Measurements from ENCODE around the gene ZNF618.

The ZNF618 gene

GRCh38 chr9:113963017-113963620 lies 87.0 kb downstream of the ZNF618 start:
- Histone ChIP-seq H3K36me3 (ENCODE audit: insufficient read depth, low read length) (peaks cover 16% of the 10 kb centered on the region), H2AFZ (ENCODE audit: low read depth, low read length) (no peak overlapping the region), H3K27me3 (ENCODE audit: insufficient read depth, low read length) (no peaks in the 10 kb centered on the region), H3K4me1 (ENCODE audit: insufficient read depth, low read length) (peaks cover 22% of the 10 kb centered on the region), H3K4me3 (ENCODE audit: low read length) (no peak overlapping the region), H3K9me3 (ENCODE audit: low read length) (no peaks in the 10 kb centered on the region)

- Histone ChIP-seq H3K9me3 (ENCODE audit: low read length) (peaks cover 3% of the 10 kb centered on the region), H3K4me1 (ENCODE audit: insufficient read depth, low read length) (peaks cover 22% of the 10 kb centered on the region), H2AFZ (ENCODE audit: low read depth, low read length) (no peak overlapping the region), H3K27me3 (ENCODE audit: insufficient read depth, low read length) (no peaks in the 10 kb centered on the region), H3K4me3 (ENCODE audit: low read length) (no peak overlapping the region), H3K36me3 (ENCODE audit: insufficient read depth, low read length) (peaks cover 14% of the 10 kb centered on the region)
Measured at GRCh38 chr9:113963696-113964494, 87.8 kb downstream of the ZNF618 start.

GRCh38 chr9:113964495-113965170 lies 88.5 kb downstream of the ZNF618 start:
- peaks cover 22% of the 10 kb centered on the region for H3K4me1 ChIP-seq (ENCODE audit: insufficient read depth, low read length)
- peaks cover 10% of the 10 kb centered on the region for H3K9me3 ChIP-seq (ENCODE audit: low read length)
- H3K4me3 ChIP-seq (ENCODE audit: low read length) = no peak overlapping the region
- no peaks in the 10 kb centered on the region for H3K27me3 ChIP-seq (ENCODE audit: insufficient read depth, low read length)
- no peak overlapping the region for H2AFZ ChIP-seq (ENCODE audit: low read depth, low read length)
- peaks cover 17% of the 10 kb centered on the region for H3K36me3 ChIP-seq (ENCODE audit: insufficient read depth, low read length)

- Histone ChIP-seq H3K36me3 (ENCODE audit: insufficient read depth, low read length) (peaks cover 35% of the 10 kb centered on the region), H2AFZ (ENCODE audit: low read depth, low read length) (no peak overlapping the region), H3K4me1 (ENCODE audit: insufficient read depth, low read length) (peaks cover 14% of the 10 kb centered on the region), H3K27me3 (ENCODE audit: insufficient read depth, low read length) (no peaks in the 10 kb centered on the region), H3K9me3 (ENCODE audit: low read length) (peaks cover 13% of the 10 kb centered on the region), H3K4me3 (ENCODE audit: low read length) (no peak overlapping the region)
Measured at GRCh38 chr9:113966394-113966793, 90.3 kb downstream of the ZNF618 start.

- H3K36me3 ChIP-seq (ENCODE audit: insufficient read depth, low read length) = peaks cover 40% of the 10 kb centered on the region
Measured at GRCh38 chr9:113967380-113967779, 91.3 kb downstream of the ZNF618 start.

GRCh38 chr9:113969343-113969742 lies 93.2 kb downstream of the ZNF618 start:
- peaks cover 5% of the 10 kb centered on the region for H3K4me1 ChIP-seq (ENCODE audit: insufficient read depth, low read length)
- H3K36me3 ChIP-seq (ENCODE audit: insufficient read depth, low read length) = peaks cover 41% of the 10 kb centered on the region
- no peak overlapping the region for H3K4me3 ChIP-seq (ENCODE audit: low read length)
- no peaks in the 10 kb centered on the region for H3K27me3 ChIP-seq (ENCODE audit: insufficient read depth, low read length)
- H2AFZ ChIP-seq (ENCODE audit: low read depth, low read length) = no peak overlapping the region
- H3K9me3 ChIP-seq (ENCODE audit: low read length) = peaks cover 17% of the 10 kb centered on the region

More at GRCh38 chr9:113967380-113967779, 91.3 kb downstream of the ZNF618 start:
- H2AFZ ChIP-seq (ENCODE audit: low read depth, low read length) = no peak overlapping the region
- peaks cover 13% of the 10 kb centered on the region for H3K4me1 ChIP-seq (ENCODE audit: insufficient read depth, low read length)
- H3K4me3 ChIP-seq (ENCODE audit: low read length) = no peak overlapping the region
- H3K27me3 ChIP-seq (ENCODE audit: insufficient read depth, low read length) = no peaks in the 10 kb centered on the region
- peaks cover 17% of the 10 kb centered on the region for H3K9me3 ChIP-seq (ENCODE audit: low read length)

- Histone ChIP-seq H3K4me1 (ENCODE audit: insufficient read depth, low read length) (no peaks in the 10 kb centered on the region), H3K36me3 (ENCODE audit: insufficient read depth, low read length) (peaks cover 34% of the 10 kb centered on the region), H3K27me3 (ENCODE audit: insufficient read depth, low read length) (no peaks in the 10 kb centered on the region), H3K4me3 (ENCODE audit: low read length) (no peak overlapping the region), H2AFZ (ENCODE audit: low read depth, low read length) (no peak overlapping the region), H3K9me3 (ENCODE audit: low read length) (peaks cover 17% of the 10 kb centered on the region)
Measured at GRCh38 chr9:113973226-113973625, 97.1 kb downstream of the ZNF618 start.

- Histone ChIP-seq H3K36me3 (ENCODE audit: insufficient read depth, low read length) (peaks cover 31% of the 10 kb centered on the region), H2AFZ (ENCODE audit: low read depth, low read length) (no peak overlapping the region), H3K4me1 (ENCODE audit: insufficient read depth, low read length) (no peaks in the 10 kb centered on the region)
Measured at GRCh38 chr9:113973963-113974413, 97.9 kb downstream of the ZNF618 start.

GRCh38 chr9:113976915-113977314 lies 100.8 kb downstream of the ZNF618 start:
- no peaks in the 10 kb centered on the region for H3K27me3 ChIP-seq (ENCODE audit: insufficient read depth, low read length)
- no peaks in the 10 kb centered on the region for H3K4me1 ChIP-seq (ENCODE audit: insufficient read depth, low read length)
- no peaks in the 10 kb centered on the region for H3K9me3 ChIP-seq (ENCODE audit: low read length)
- H3K4me3 ChIP-seq (ENCODE audit: low read length) = no peak overlapping the region
- H3K36me3 ChIP-seq (ENCODE audit: insufficient read depth, low read length) = peaks cover 7% of the 10 kb centered on the region
- H2AFZ ChIP-seq (ENCODE audit: low read depth, low read length) = no peak overlapping the region

More at GRCh38 chr9:113973963-113974413, 97.9 kb downstream of the ZNF618 start:
- Histone ChIP-seq H3K27me3 (ENCODE audit: insufficient read depth, low read length) (no peaks in the 10 kb centered on the region), H3K9me3 (ENCODE audit: low read length) (peaks cover 13% of the 10 kb centered on the region), H3K4me3 (ENCODE audit: low read length) (no peak overlapping the region)

GRCh38 chr9:113978725-113979342 lies 102.7 kb downstream of the ZNF618 start:
- Histone ChIP-seq H3K9me3 (ENCODE audit: low read length) (no peaks in the 10 kb centered on the region), H3K4me1 (ENCODE audit: insufficient read depth, low read length) (no peaks in the 10 kb centered on the region), H3K4me3 (ENCODE audit: low read length) (no peak overlapping the region), H2AFZ (ENCODE audit: low read depth, low read length) (no peak overlapping the region), H3K36me3 (ENCODE audit: insufficient read depth, low read length) (peaks cover 4% of the 10 kb centered on the region), H3K27me3 (ENCODE audit: insufficient read depth, low read length) (no peaks in the 10 kb centered on the region)

GRCh38 chr9:113979343-113980127 lies 103.4 kb downstream of the ZNF618 start:
- Histone ChIP-seq H3K9me3 (ENCODE audit: low read length) (no peaks in the 10 kb centered on the region), H2AFZ (ENCODE audit: low read depth, low read length) (no peak overlapping the region), H3K4me1 (ENCODE audit: insufficient read depth, low read length) (no peaks in the 10 kb centered on the region), H3K4me3 (ENCODE audit: low read length) (no peak overlapping the region), H3K36me3 (ENCODE audit: insufficient read depth, low read length) (peaks cover 9% of the 10 kb centered on the region), H3K27me3 (ENCODE audit: insufficient read depth, low read length) (no peaks in the 10 kb centered on the region)

GRCh38 chr9:113984639-113985380 lies 108.7 kb downstream of the ZNF618 start:
- no peak overlapping the region for H3K4me3 ChIP-seq (ENCODE audit: low read length)
- no peaks in the 10 kb centered on the region for H3K27me3 ChIP-seq (ENCODE audit: insufficient read depth, low read length)
- H3K36me3 ChIP-seq (ENCODE audit: insufficient read depth, low read length) = peaks cover 21% of the 10 kb centered on the region
- no peaks in the 10 kb centered on the region for H3K4me1 ChIP-seq (ENCODE audit: insufficient read depth, low read length)
- no peak overlapping the region for H2AFZ ChIP-seq (ENCODE audit: low read depth, low read length)
- no peaks in the 10 kb centered on the region for H3K9me3 ChIP-seq (ENCODE audit: low read length)
